ENCODE measurements around the gene CKLF. TPM values are rescaled to one million over a fixed set of nuclear protein-coding genes. Genes with fewer than 3 reads are reported as not detected.

The CKLF gene
- total RNA-seq, 1 experiment from 2014 or later, result 47.9 TPM

DNA sequence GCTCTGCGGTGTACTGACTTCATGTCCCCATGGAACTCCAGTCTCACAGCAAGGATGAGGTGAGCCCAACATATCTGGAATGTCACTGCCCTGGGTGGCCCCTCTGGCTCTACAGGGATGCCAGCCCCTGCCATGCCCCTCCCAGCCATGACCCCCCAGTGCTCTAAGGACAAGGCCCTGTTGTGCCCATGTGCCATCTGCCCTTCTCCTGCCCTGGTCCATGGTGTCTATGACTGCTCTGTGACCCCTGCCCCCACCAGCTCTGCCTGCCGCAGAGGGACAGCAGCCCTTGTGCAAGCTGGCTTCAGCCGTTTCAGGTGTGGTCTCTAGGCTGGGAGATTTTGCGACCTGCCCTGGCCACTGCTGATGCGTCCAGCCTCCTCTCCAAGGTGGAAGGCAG, 42.8 kb upstream of the CKLF start:
- Histone ChIP-seq H3K27ac (ENCODE audit: low read depth, low read length, poor library complexity, severe bottlenecking) (no peak overlapping the region), H3K4me1 (ENCODE audit: insufficient read depth, low read length, poor library complexity, severe bottlenecking) (no peaks in the 10 kb centered on the region), H3K9me3 (ENCODE audit: low read depth, low read length, poor library complexity, severe bottlenecking) (no peaks in the 10 kb centered on the region), H3K36me3 (ENCODE audit: insufficient read depth, low read length, poor library complexity, severe bottlenecking) (no peaks in the 10 kb centered on the region), H3K4me3 (ENCODE audit: low read depth, low read length, poor library complexity, severe bottlenecking) (no peak overlapping the region), H3K27me3 (replicated peaks; ENCODE audit: insufficient read depth, low read depth, low read length, poor library complexity) (no peaks in the 10 kb centered on the region)
- DNase-seq (ENCODE audit: low spot score), result no peak
- BruUV-seq (replicated peaks), result no TSS peak
- ChIA-PET CTCF (no interaction called here), POLR2A (ENCODE audit: low non-redundant PET) (no interaction called here)
- intact Hi-C loops (cut with micrococcal nuclease; ENCODE audit: unreplicated experiment), result no loop called here
- TF ChIP-seq, protein P1, sequence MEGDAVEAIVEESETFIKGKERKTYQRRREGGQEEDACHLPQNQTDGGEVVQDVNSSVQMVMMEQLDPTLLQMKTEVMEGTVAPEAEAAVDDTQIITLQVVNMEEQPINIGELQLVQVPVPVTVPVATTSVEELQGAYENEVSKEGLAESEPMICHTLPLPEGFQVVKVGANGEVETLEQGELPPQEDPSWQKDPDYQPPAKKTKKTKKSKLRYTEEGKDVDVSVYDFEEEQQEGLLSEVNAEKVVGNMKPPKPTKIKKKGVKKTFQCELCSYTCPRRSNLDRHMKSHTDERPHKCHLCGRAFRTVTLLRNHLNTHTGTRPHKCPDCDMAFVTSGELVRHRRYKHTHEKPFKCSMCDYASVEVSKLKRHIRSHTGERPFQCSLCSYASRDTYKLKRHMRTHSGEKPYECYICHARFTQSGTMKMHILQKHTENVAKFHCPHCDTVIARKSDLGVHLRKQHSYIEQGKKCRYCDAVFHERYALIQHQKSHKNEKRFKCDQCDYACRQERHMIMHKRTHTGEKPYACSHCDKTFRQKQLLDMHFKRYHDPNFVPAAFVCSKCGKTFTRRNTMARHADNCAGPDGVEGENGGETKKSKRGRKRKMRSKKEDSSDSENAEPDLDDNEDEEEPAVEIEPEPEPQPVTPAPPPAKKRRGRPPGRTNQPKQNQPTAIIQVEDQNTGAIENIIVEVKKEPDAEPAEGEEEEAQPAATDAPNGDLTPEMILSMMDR (conservative IDR thresholded peaks at IDR 0.05; ENCODE audit: low read depth, low read length), result no peak
- TF ChIP-seq EZH2 (IDR thresholded peaks at IDR 0.05; ENCODE audit: borderline replicate concordance, low read depth, low read length, poor library complexity, severe bottlenecking), result no peak

DNA sequence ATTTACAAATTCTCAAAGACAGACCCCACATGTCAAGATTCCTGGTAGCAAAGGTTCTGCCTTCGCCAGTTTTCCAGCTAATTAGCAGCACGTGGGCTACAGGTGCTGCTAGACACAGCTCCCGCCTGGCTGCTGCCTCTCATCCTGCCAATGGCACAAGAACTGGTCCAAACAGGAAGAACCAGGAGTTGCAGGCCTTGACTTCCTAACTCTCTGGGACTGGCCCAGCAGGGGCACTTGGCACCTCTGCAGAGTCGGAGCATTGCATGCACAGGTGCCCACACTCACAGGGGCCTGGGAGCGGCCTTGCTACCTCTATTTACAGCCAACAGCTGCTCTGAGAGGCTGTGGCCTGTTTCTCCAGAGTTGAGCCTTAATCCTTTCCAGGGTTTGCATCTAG, 42.1 kb upstream of the CKLF start:
- no TSS peak for BruUV-seq (replicated peaks)
- POLR2A ChIA-PET (ENCODE audit: low non-redundant PET), result no interaction called here
- Histone ChIP-seq H3K27ac (ENCODE audit: low read depth, low read length, poor library complexity, severe bottlenecking) (no peak overlapping the region), H3K27me3 (replicated peaks; ENCODE audit: insufficient read depth, low read depth, low read length, poor library complexity) (no peaks in the 10 kb centered on the region), H3K4me1 (ENCODE audit: insufficient read depth, low read length, poor library complexity, severe bottlenecking) (no peaks in the 10 kb centered on the region), H3K36me3 (ENCODE audit: insufficient read depth, low read length, poor library complexity, severe bottlenecking) (no peaks in the 10 kb centered on the region), H3K9me3 (ENCODE audit: low read depth, low read length, poor library complexity, severe bottlenecking) (no peaks in the 10 kb centered on the region), H3K4me3 (ENCODE audit: low read depth, low read length, poor library complexity, severe bottlenecking) (no peak overlapping the region)
- CTCF ChIA-PET, result no interaction called here
- DNase-seq (ENCODE audit: low spot score), result no peak
- TF ChIP-seq, protein P1 (conservative IDR thresholded peaks at IDR 0.05; ENCODE audit: low read depth, low read length), result no peak
- no peak for TF ChIP-seq EZH2 (IDR thresholded peaks at IDR 0.05; ENCODE audit: borderline replicate concordance, low read depth, low read length, poor library complexity, severe bottlenecking)
- intact Hi-C loops (cut with micrococcal nuclease; ENCODE audit: unreplicated experiment), result no loop called here

DNA sequence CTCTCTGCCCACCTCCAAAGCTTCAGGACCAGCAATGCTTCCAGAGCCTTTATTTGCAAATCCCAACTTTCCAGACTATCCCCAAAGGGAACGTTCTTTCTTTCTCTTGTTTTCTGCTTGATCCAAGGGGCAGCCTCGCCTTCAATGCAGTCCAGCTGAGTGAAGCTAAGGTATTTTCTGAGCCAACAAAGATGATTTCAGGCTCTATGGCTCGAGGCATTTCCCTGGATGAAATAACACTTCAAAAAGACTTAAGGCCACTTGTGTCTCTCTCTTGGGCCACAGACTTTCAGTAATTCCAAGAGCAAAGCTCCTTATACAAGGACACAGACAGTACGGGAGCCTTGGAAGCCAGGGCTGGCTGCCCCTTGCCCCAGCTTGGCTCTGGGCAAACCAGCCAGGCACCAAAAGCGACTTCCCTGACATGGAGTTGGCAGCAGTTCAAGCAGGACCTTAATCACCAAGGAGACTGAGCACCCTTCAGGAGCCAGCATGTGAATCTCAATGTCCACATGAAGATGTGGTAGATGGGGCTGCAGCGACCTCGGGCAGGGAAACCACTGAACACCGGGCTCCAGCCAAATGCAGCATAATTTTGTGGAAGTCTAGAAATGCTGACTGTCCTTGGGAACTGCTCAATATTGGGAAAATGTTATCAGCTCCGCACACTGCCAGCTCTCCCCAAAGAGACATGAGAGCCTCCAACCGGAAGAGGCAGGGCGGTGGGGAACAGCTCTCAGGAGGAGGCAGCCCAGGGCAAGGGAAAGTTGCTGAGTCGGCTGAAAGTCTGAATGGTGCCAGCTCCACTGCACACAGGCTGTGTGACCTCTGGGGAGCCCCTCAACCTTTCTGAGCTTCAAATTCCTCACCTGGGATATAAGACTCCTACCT, 41.4 kb upstream of the CKLF start:
- CTCF ChIA-PET, result no interaction called here
- Histone ChIP-seq H3K4me3 (ENCODE audit: low read depth, low read length, poor library complexity, severe bottlenecking) (no peak overlapping the region), H3K27me3 (replicated peaks; ENCODE audit: insufficient read depth, low read depth, low read length, poor library complexity) (no peaks in the 10 kb centered on the region), H3K4me1 (ENCODE audit: insufficient read depth, low read length, poor library complexity, severe bottlenecking) (no peaks in the 10 kb centered on the region), H3K27ac (ENCODE audit: low read depth, low read length, poor library complexity, severe bottlenecking) (no peak overlapping the region), H3K9me3 (ENCODE audit: low read depth, low read length, poor library complexity, severe bottlenecking) (no peaks in the 10 kb centered on the region), H3K36me3 (ENCODE audit: insufficient read depth, low read length, poor library complexity, severe bottlenecking) (no peaks in the 10 kb centered on the region)
- DNase-seq (ENCODE audit: low spot score), result no peak
- intact Hi-C loops (cut with micrococcal nuclease; ENCODE audit: unreplicated experiment), result no loop called here
- no TSS peak for BruUV-seq (replicated peaks)
- TF ChIP-seq EZH2 (IDR thresholded peaks at IDR 0.05; ENCODE audit: borderline replicate concordance, low read depth, low read length, poor library complexity, severe bottlenecking), result no peak
- TF ChIP-seq, protein P1 (conservative IDR thresholded peaks at IDR 0.05; ENCODE audit: low read depth, low read length), result no peak
- POLR2A ChIA-PET (ENCODE audit: low non-redundant PET), result no interaction called here

Data from A673 (cell line).